ENCODE data around the gene SEC62.

GRCh38 chr3:169923831-169924230 lies 42.8 kb upstream of the SEC62 start:
- no peak for TF ChIP-seq REST (IDR thresholded peaks at IDR 0.05; ENCODE audit: unreplicated experiment)
- TF ChIP-seq, protein P1, sequence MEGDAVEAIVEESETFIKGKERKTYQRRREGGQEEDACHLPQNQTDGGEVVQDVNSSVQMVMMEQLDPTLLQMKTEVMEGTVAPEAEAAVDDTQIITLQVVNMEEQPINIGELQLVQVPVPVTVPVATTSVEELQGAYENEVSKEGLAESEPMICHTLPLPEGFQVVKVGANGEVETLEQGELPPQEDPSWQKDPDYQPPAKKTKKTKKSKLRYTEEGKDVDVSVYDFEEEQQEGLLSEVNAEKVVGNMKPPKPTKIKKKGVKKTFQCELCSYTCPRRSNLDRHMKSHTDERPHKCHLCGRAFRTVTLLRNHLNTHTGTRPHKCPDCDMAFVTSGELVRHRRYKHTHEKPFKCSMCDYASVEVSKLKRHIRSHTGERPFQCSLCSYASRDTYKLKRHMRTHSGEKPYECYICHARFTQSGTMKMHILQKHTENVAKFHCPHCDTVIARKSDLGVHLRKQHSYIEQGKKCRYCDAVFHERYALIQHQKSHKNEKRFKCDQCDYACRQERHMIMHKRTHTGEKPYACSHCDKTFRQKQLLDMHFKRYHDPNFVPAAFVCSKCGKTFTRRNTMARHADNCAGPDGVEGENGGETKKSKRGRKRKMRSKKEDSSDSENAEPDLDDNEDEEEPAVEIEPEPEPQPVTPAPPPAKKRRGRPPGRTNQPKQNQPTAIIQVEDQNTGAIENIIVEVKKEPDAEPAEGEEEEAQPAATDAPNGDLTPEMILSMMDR (conservative IDR thresholded peaks at IDR 0.05; ENCODE audit: low read depth in 2 of 2): no peak
- no peak for TF ChIP-seq ETS1 (IDR thresholded peaks at IDR 0.05)
- TF ChIP-seq CREB1 (CRISPR knock-in tag; IDR thresholded peaks at IDR 0.05; ENCODE audit: low read depth): no peak
- no peak for TF ChIP-seq EZH2 (IDR thresholded peaks at IDR 0.05; ENCODE audit: low read depth, unreplicated experiment)
- TF ChIP-seq JUNB (IDR thresholded peaks at IDR 0.05; ENCODE audit: unreplicated experiment): no peak
- no peak for TF ChIP-seq POLR2AphosphoS5 (IDR thresholded peaks at IDR 0.05; ENCODE audit: low read depth)
- no peak for TF ChIP-seq ZNF462 (CRISPR knock-in tag; IDR thresholded peaks at IDR 0.05)
- no peak for TF ChIP-seq EZH2phosphoT487 (IDR thresholded peaks at IDR 0.05; ENCODE audit: unreplicated experiment)
- TF ChIP-seq NANOG (IDR thresholded peaks at IDR 0.05; ENCODE audit: borderline replicate concordance): no peak
- TF ChIP-seq ZNF331 (CRISPR knock-in tag; IDR thresholded peaks at IDR 0.05; ENCODE audit: low read depth): no peak
- TF ChIP-seq STAT1 (IDR thresholded peaks at IDR 0.05; ENCODE audit: unreplicated experiment): no peak
- no peak for TF ChIP-seq ZNF114 (CRISPR knock-in tag; IDR thresholded peaks at IDR 0.05)

Measured in GM23338 (cell line).